Measurements from ENCODE around the gene ASB18. TPM values are rescaled to one million over a fixed set of nuclear protein-coding genes. Genes with fewer than 3 reads are reported as not detected.

Gene ASB18
- total and polyA plus RNA-seq, 7 experiments from 2014 or later = not detected

GRCh38 chr2:236256366-236256985 is 7.7 kb downstream of the ASB18 start:
- H3K27me3 Mint-ChIP-seq = peaks cover 0 to 46% (median 31%) of the 10 kb centered on the region in 5 donors
- CTCF ChIA-PET = no interaction called here

GRCh38 chr2:236254674-236255073 is 9.5 kb downstream of the ASB18 start:
- CTCF ChIA-PET = no interaction called here

More at GRCh38 chr2:236256366-236256985, 7.7 kb downstream of the ASB18 start:
- POLR2A ChIA-PET = no interaction called here
- Mint-ChIP-seq H3K36me3 (peaks cover 0 to 3% (median 0%) of the 10 kb centered on the region in 5 donors), H3K4me1 (no peaks in the 10 kb centered on the region), H3K27ac (no peak overlapping the region), H3K9me3 (peaks cover 0 to 11% (median 3%) of the 10 kb centered on the region in 11 donors), H3K4me3 (no peak overlapping the region)
- Histone ChIP-seq H3K4me1 (ENCODE audit: control insufficient read depth in 2 of 2, insufficient read depth in 2 of 2, low read length in 2 of 2) (no peaks in the 10 kb centered on the region), H3K36me3 (ENCODE audit: control insufficient read depth in 2 of 3, insufficient read depth in 3 of 3, low read length in 3 of 3) (no peaks in the 10 kb centered on the region), H3K9me3 (ENCODE audit: control insufficient read depth in 2 of 3, low read length in 3 of 3) (no peaks in the 10 kb centered on the region), H3K27ac (ENCODE audit: low read depth, low read length) (no peak overlapping the region), H3K4me3 (ENCODE audit: low read length) (no peak overlapping the region), H3K27me3 (ENCODE audit: control insufficient read depth in 2 of 2, insufficient read depth in 2 of 2, low read length in 2 of 2) (no peaks in the 10 kb centered on the region)
- intact Hi-C loops (cut with micrococcal nuclease) = no loop called here
- DNase-seq (no peak), ATAC-seq (no peak)

GRCh38 chr2:236254001-236254400 is 10.2 kb downstream of the ASB18 start:
- no peak overlapping the region for H3K4me3 ChIP-seq (ENCODE audit: low read length)
- no peak overlapping the region for H3K27ac ChIP-seq (ENCODE audit: low read depth, low read length)
- Mint-ChIP-seq H3K27me3 (peaks cover 0 to 36% (median 24%) of the 10 kb centered on the region in 5 donors), H3K27ac (no peak overlapping the region), H3K36me3 (no peaks in the 10 kb centered on the region), H3K4me1 (no peaks in the 10 kb centered on the region), H3K9me3 (peaks cover 0 to 6% (median 0%) of the 10 kb centered on the region in 11 donors), H3K4me3 (no peak overlapping the region)
- no peaks in the 10 kb centered on the region for H3K36me3 ChIP-seq (ENCODE audit: control insufficient read depth in 2 of 3, insufficient read depth in 3 of 3, low read length in 3 of 3)
- ATAC-seq = no peak
- no peaks in the 10 kb centered on the region for H3K9me3 ChIP-seq (ENCODE audit: control insufficient read depth in 2 of 3, low read length in 3 of 3)
- DNase-seq = no peak
- no peaks in the 10 kb centered on the region for H3K27me3 ChIP-seq (ENCODE audit: control insufficient read depth in 2 of 2, insufficient read depth in 2 of 2, low read length in 2 of 2)
- CTCF ChIA-PET = no interaction called here
- intact Hi-C loops (cut with micrococcal nuclease) = no loop called here
- H3K4me1 ChIP-seq (ENCODE audit: control insufficient read depth in 2 of 2, insufficient read depth in 2 of 2, low read length in 2 of 2) = no peaks in the 10 kb centered on the region
- POLR2A ChIA-PET = no interaction called here

More at GRCh38 chr2:236254674-236255073, 9.5 kb downstream of the ASB18 start:
- no peak for DNase-seq
- peaks cover 0 to 37% (median 27%) of the 10 kb centered on the region in 5 donors for H3K27me3 Mint-ChIP-seq
- H3K27ac Mint-ChIP-seq = no peak overlapping the region
- Histone ChIP-seq H3K27me3 (ENCODE audit: control insufficient read depth in 2 of 2, insufficient read depth in 2 of 2, low read length in 2 of 2) (no peaks in the 10 kb centered on the region), H3K4me3 (ENCODE audit: low read length) (no peak overlapping the region), H3K36me3 (ENCODE audit: control insufficient read depth in 2 of 3, insufficient read depth in 3 of 3, low read length in 3 of 3) (no peaks in the 10 kb centered on the region), H3K27ac (ENCODE audit: low read depth, low read length) (no peak overlapping the region), H3K4me1 (ENCODE audit: control insufficient read depth in 2 of 2, insufficient read depth in 2 of 2, low read length in 2 of 2) (no peaks in the 10 kb centered on the region), H3K9me3 (ENCODE audit: control insufficient read depth in 2 of 3, low read length in 3 of 3) (no peaks in the 10 kb centered on the region)
- intact Hi-C loops (cut with micrococcal nuclease) = no loop called here
- POLR2A ChIA-PET = no interaction called here
- ATAC-seq = no peak
- peaks cover 0 to 6% (median 0%) of the 10 kb centered on the region in 11 donors for H3K9me3 Mint-ChIP-seq
- H3K36me3 Mint-ChIP-seq = no peaks in the 10 kb centered on the region
- no peak overlapping the region for H3K4me3 Mint-ChIP-seq
- no peaks in the 10 kb centered on the region for H3K4me1 Mint-ChIP-seq

GRCh38 chr2:236252602-236253001 is 11.6 kb downstream of the ASB18 start:
- H3K4me1 Mint-ChIP-seq = no peaks in the 10 kb centered on the region
- H3K27ac Mint-ChIP-seq = no peak overlapping the region
- no peak for DNase-seq
- no peak overlapping the region for H3K4me3 Mint-ChIP-seq
- Histone ChIP-seq H3K27ac (ENCODE audit: low read depth, low read length) (no peak overlapping the region), H3K9me3 (ENCODE audit: control insufficient read depth in 2 of 3, low read length in 3 of 3) (no peaks in the 10 kb centered on the region), H3K4me3 (ENCODE audit: low read length) (no peak overlapping the region), H3K27me3 (ENCODE audit: control insufficient read depth in 2 of 2, insufficient read depth in 2 of 2, low read length in 2 of 2) (no peaks in the 10 kb centered on the region), H3K4me1 (ENCODE audit: control insufficient read depth in 2 of 2, insufficient read depth in 2 of 2, low read length in 2 of 2) (no peaks in the 10 kb centered on the region), H3K36me3 (ENCODE audit: control insufficient read depth in 2 of 3, insufficient read depth in 3 of 3, low read length in 3 of 3) (no peaks in the 10 kb centered on the region)
- H3K36me3 Mint-ChIP-seq = no peaks in the 10 kb centered on the region
- H3K9me3 Mint-ChIP-seq = peaks cover 0 to 6% (median 0%) of the 10 kb centered on the region in 11 donors
- ChIA-PET CTCF (interaction anchor here (0.6 kb wide), 1 partner anchor 642 kb away, joined by 3 read pairs; no protein-coding TSS in a partner anchor), POLR2A (no interaction called here)
- peaks cover under 1 to 31% (median 23%) of the 10 kb centered on the region in 5 donors for H3K27me3 Mint-ChIP-seq
- intact Hi-C loops (cut with micrococcal nuclease) = no loop called here
- no peak for ATAC-seq

DNA sequence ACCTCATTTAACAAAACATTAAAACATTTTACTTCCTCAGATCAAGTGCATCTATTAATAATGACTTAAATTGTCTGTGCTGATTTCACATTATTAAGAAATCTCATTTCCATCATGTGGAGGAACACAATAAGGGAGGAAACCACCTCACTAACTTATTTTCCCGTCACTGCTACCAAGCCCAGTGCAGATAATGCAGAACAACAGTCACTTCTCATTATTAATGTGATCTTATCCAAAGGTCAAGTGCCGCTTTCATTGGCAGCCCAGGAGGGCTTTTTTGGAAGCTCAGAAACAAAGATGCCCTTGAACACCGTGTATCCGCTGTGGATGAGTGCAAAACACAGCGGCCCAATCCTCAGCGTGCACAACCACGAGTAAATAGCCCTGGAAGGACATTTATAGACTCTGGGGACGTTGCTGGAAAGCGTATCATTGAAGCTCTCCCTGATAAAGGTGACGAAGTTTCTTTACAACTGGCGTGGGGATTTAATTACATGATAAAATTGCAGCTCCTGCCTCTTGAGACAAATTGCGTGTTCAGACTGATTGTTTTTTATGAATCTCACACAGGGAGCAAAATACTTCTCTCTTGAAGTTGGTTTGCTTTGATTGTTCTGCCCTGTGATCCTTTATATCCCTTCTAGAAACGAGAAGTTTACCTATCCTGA is 13.2 kb downstream of the ASB18 start:
- H3K27ac ChIP-seq (ENCODE audit: low read depth, low read length) = no peak overlapping the region
- Mint-ChIP-seq H3K27ac (no peak overlapping the region), H3K27me3 (peaks cover 2 to 32% (median 30%) of the 10 kb centered on the region in 5 donors), H3K4me1 (no peaks in the 10 kb centered on the region), H3K9me3 (peaks cover 0 to 5% (median 0%) of the 10 kb centered on the region in 11 donors), H3K36me3 (no peaks in the 10 kb centered on the region), H3K4me3 (no peak overlapping the region)
- DNase-seq = no peak
- no peak for ATAC-seq
- POLR2A ChIA-PET = no interaction called here
- H3K4me3 ChIP-seq (ENCODE audit: low read length) = no peak overlapping the region
- CTCF ChIA-PET = interaction anchor here (0.7 kb wide), 1 partner anchor 40 kb away, joined by 4 read pairs; no protein-coding TSS in a partner anchor
- no peaks in the 10 kb centered on the region for H3K4me1 ChIP-seq (ENCODE audit: control insufficient read depth in 2 of 2, insufficient read depth in 2 of 2, low read length in 2 of 2)
- H3K36me3 ChIP-seq (ENCODE audit: control insufficient read depth in 2 of 3, insufficient read depth in 3 of 3, low read length in 3 of 3) = no peaks in the 10 kb centered on the region
- intact Hi-C loops (cut with micrococcal nuclease) = no loop called here
- H3K27me3 ChIP-seq (ENCODE audit: control insufficient read depth in 2 of 2, insufficient read depth in 2 of 2, low read length in 2 of 2) = no peaks in the 10 kb centered on the region
- H3K9me3 ChIP-seq (ENCODE audit: control insufficient read depth in 2 of 3, low read length in 3 of 3) = no peaks in the 10 kb centered on the region

DNA sequence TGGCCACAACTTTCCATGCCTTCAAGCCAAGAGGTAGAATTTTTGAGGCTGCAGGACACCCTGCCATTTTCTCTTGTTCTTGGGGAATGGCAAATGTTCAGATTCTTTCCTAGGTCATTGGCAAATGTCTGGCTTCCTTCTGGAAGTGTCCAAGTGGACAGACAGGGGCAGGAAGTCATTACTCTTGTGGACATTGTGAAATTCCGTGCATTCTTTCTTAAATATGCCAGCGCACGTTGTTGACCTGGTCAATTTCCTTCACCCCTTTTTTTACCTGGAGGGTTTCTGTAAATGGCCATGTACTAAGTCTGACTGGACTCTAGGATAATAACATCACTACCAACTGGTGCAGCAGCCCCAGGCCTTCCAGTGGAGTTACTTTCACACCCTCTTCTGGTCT is 13.9 kb downstream of the ASB18 start:
- no peaks in the 10 kb centered on the region for H3K36me3 ChIP-seq (ENCODE audit: control insufficient read depth in 2 of 3, insufficient read depth in 3 of 3, low read length in 3 of 3)
- H3K9me3 ChIP-seq (ENCODE audit: control insufficient read depth in 2 of 3, low read length in 3 of 3) = no peaks in the 10 kb centered on the region
- ATAC-seq = no peak
- ChIA-PET POLR2A (no interaction called here), CTCF (interaction anchor here (0.7 kb wide), 1 partner anchor 41 kb away, joined by 4 read pairs; no protein-coding TSS in a partner anchor)
- H3K4me1 Mint-ChIP-seq = no peaks in the 10 kb centered on the region
- no peaks in the 10 kb centered on the region for H3K36me3 Mint-ChIP-seq
- intact Hi-C loops (cut with micrococcal nuclease) = no loop called here
- no peak for DNase-seq
- no peak overlapping the region for H3K27ac ChIP-seq (ENCODE audit: low read depth, low read length)
- no peak overlapping the region for H3K27ac Mint-ChIP-seq
- H3K4me1 ChIP-seq (ENCODE audit: control insufficient read depth in 2 of 2, insufficient read depth in 2 of 2, low read length in 2 of 2) = no peaks in the 10 kb centered on the region
- peaks cover 2 to 40% (median 32%) of the 10 kb centered on the region in 5 donors for H3K27me3 Mint-ChIP-seq
- peaks cover 0 to 5% (median 0%) of the 10 kb centered on the region in 11 donors for H3K9me3 Mint-ChIP-seq
- H3K4me3 Mint-ChIP-seq = no peak overlapping the region
- H3K4me3 ChIP-seq (ENCODE audit: low read length) = no peak overlapping the region
- no peaks in the 10 kb centered on the region for H3K27me3 ChIP-seq (ENCODE audit: control insufficient read depth in 2 of 2, insufficient read depth in 2 of 2, low read length in 2 of 2)

Data from naive thymus-derived CD4-positive, alpha-beta T cell (primary cell).